K562 (cell line): ENCODE measurements around the gene STYXL1. TPM values are rescaled to one million over a fixed set of nuclear protein-coding genes. Genes with fewer than 3 reads are reported as not detected.

Experiments
- ATAC-seq: fragments of 200-7000 bp; cut with Tn5 transposase; 3 replicates; pipeline ENCODE4 v1.9.1; 2020; ENCODE audit warnings: moderate library complexity
- Bru-seq: library from RNA; stranded (reverse); fragments of 400-500 nt; gene quantifications from one replicate; lab custom pipeline; 2021; lab: Mats Ljungman, UMichigan
- BruChase-seq, 2 experiments: library from RNA; stranded (reverse); fragments of 400-500 nt; gene quantifications; one replicate each; lab custom pipeline; 2021; lab: Mats Ljungman, UMichigan
- BruUV-seq: library from RNA; stranded (reverse); fragments of 400-500 nt; replicated peaks from 2 replicates; lab custom pipeline; 2021; lab: Mats Ljungman, UMichigan
- CTCF ChIA-PET: fragments of 300-600 bp; formaldehyde crosslinking; extraction: SDS; loops from one replicate; lab custom pipeline; 2021; ENCODE audit warnings: low intra/inter-chr PET ratio; lab: Yijun Ruan, JAX
- POLR2A ChIA-PET: fragments of 300-600, 350-650 bp; sonication (Branson Sonifier 250); formaldehyde crosslinking; extraction: SDS; loops from one replicate; lab custom pipeline; 2021; ENCODE audit warnings: antibody characterized with exemption, inconsistent platforms; lab: Yijun Ruan, JAX
- DNase-seq, 4 experiments: peaks; one replicate each; pipeline versions ENCODE4 v3.0.0 to v3.0.0-alpha.2; 2011 to 2018; ENCODE audit warnings: low spot score in 3 of 4, mixed read lengths in 3 of 4; ENCODE audit errors: extremely low read depth in 1 of 4
- FAIRE-seq: peaks from 2 replicates; lab custom pipeline; 2011; peaks lifted over from hg19 to GRCh38; lab: Jason Lieb, UNC
- H2AFZ ChIP-seq: 2 replicates; pipeline ENCODE4 v1.6.0; 2011; ENCODE audit warnings: low read depth, low read length, control low read depth, inconsistent platforms
- H3K27ac ChIP-seq: fragments of 200-600 bp; 3 replicates; pipeline ENCODE4 v1.8.0; 2011; ENCODE audit warnings: low read depth, mild to moderate bottlenecking, control low read depth, inconsistent platforms, low read length, moderate library complexity, mixed read lengths; ENCODE audit errors: extremely low read depth
- H3K27me3 ChIP-seq, 2 experiments: fragments of 300-600 bp in 1 of 2; 2 replicates in 1 of 2; 3 replicates in 1 of 2; pipeline versions ENCODE4 v1.6.0 to v1.8.0; 2011; ENCODE audit warnings: inconsistent platforms in 2 of 2, low read length in 2 of 2, mild to moderate bottlenecking in 1 of 2, mixed read lengths in 1 of 2, moderate library complexity in 1 of 2; ENCODE audit not compliant: control insufficient read depth in 2 of 2, insufficient read depth in 2 of 2
- H3K36me3 ChIP-seq: fragments of 300-600 bp; 3 replicates; pipeline ENCODE4 v1.8.0; 2011; ENCODE audit warnings: mild to moderate bottlenecking, low read length, inconsistent platforms; ENCODE audit not compliant: control insufficient read depth, insufficient read depth
- H3K4me1 ChIP-seq, 2 experiments: fragments of 200-600 bp in 1 of 2; replicated peaks in 1 of 2; 2 replicates in 1 of 2; 3 replicates in 1 of 2; pipeline versions ENCODE4 v1.5.1 to v1.8.0; 2011; ENCODE audit warnings: inconsistent platforms in 2 of 2, low read length in 2 of 2, mild to moderate bottlenecking in 1 of 2, mixed read lengths in 1 of 2, moderate library complexity in 1 of 2; ENCODE audit not compliant: control insufficient read depth in 2 of 2, insufficient read depth in 2 of 2
- H3K4me2 ChIP-seq: 2 replicates; pipeline ENCODE4 v1.6.1; 2011; ENCODE audit warnings: low read length, control low read depth, inconsistent platforms, mixed read lengths; ENCODE audit not compliant: insufficient read depth
- H3K4me3 ChIP-seq: fragments of 200-600 bp; sonication (generic), shearing (Covaris generic); 2 replicates; pipeline ENCODE4 v1.5.1; 2016; ENCODE audit warnings: control low read depth, inconsistent platforms
- H3K79me2 ChIP-seq: fragments of 200-600 bp; 3 replicates; pipeline ENCODE4 v1.8.0; 2011; ENCODE audit warnings: low read length, inconsistent platforms; ENCODE audit not compliant: control insufficient read depth, insufficient read depth
- H3K9ac ChIP-seq, 2 experiments: 2 replicates each; pipeline versions ENCODE4 v1.6.0 to v1.6.1; 2011; ENCODE audit warnings: low read depth in 2 of 2, low read length in 2 of 2, control low read depth in 1 of 2, inconsistent platforms in 1 of 2, mild to moderate bottlenecking in 1 of 2, mixed read lengths in 1 of 2; ENCODE audit not compliant: insufficient read depth in 1 of 2
- H3K9me1 ChIP-seq: one replicate; pipeline ENCODE4 v1.6.0; 2011; ENCODE audit warnings: inconsistent platforms, mild to moderate bottlenecking, low read length, moderate library complexity; ENCODE audit not compliant: control insufficient read depth, insufficient read depth
- H3K9me3 ChIP-seq: replicated peaks from 2 replicates; pipeline ENCODE4 v1.5.1; 2011; ENCODE audit warnings: low read depth, low read length, inconsistent platforms; ENCODE audit not compliant: control insufficient read depth, insufficient read depth
- H4K20me1 ChIP-seq: replicated peaks from 2 replicates; pipeline ENCODE4 v1.6.1; 2011; ENCODE audit warnings: low read length, inconsistent platforms, mixed read lengths; ENCODE audit not compliant: control insufficient read depth, insufficient read depth
- ADNP ChIP-seq: fragments of 200-800 bp; sonication (Bioruptor generic); IDR thresholded peaks from 2 replicates; pipeline ENCODE4 v1.6.1; 2016; ENCODE audit warnings: missing genetic modification characterization, missing compliant biosample characterization
- CBX2 ChIP-seq: fragments of 200-600 bp; sonication (generic); IDR thresholded peaks from one replicate; pipeline ENCODE4 v1.6.1; 2012; ENCODE audit warnings: mild to moderate bottlenecking, low read length, inconsistent platforms; ENCODE audit not compliant: insufficient read depth, poor library complexity, severe bottlenecking
- CBX8 ChIP-seq: fragments of 200-600 bp; sonication (generic); IDR thresholded peaks from 2 replicates; pipeline ENCODE4 v1.6.1; 2012; ENCODE audit warnings: borderline replicate concordance, mixed run types, low read depth, mild to moderate bottlenecking, moderate library complexity, mixed read lengths, low read length, control low read depth, inconsistent platforms; ENCODE audit not compliant: poor library complexity, severe bottlenecking; ENCODE audit errors: extremely low read depth
- ETV5 ChIP-seq: sonication (generic); formaldehyde crosslinking; IDR thresholded peaks from 2 replicates; pipeline ENCODE4 v1.4.0; 2020; ENCODE audit warnings: low read depth, mild to moderate bottlenecking, missing genetic modification reagents
- FOXO4 ChIP-seq: fragments of 450-650 bp; formaldehyde crosslinking; IDR thresholded peaks from 2 replicates; pipeline ENCODE4 v1.4.0; 2020; ENCODE audit warnings: mild to moderate bottlenecking, moderate library complexity
- NONO ChIP-seq, 2 experiments: fragments of 200-400 bp in 1 of 2; fragments of 450-650 bp in 1 of 2; formaldehyde crosslinking in 1 of 2; IDR thresholded peaks; 2 replicates each; pipeline ENCODE4 v1.6.1; 2017; ENCODE audit warnings: low read depth in 2 of 2, mild to moderate bottlenecking in 2 of 2, moderate library complexity in 2 of 2, low read length in 1 of 2
- YBX1 ChIP-seq: fragments of 450-650 bp; IDR thresholded peaks from 2 replicates; pipeline ENCODE4 v1.7.1; 2016; ENCODE audit warnings: mild to moderate bottlenecking
- ZNF644 ChIP-seq: fragments of 200-800 bp; sonication (Bioruptor generic); IDR thresholded peaks from 2 replicates; pipeline ENCODE4 v1.6.1; 2016; ENCODE audit warnings: low read depth, missing genetic modification characterization, missing compliant biosample characterization
- WGBS: fragments of 100-300 bp; shearing (Covaris generic); methylation state at CpG from one replicate; pipeline ENCODE4 v1.1.6; 2016; ENCODE audit warnings: low coverage, mixed read lengths; ENCODE audit not compliant: insufficient coverage; ENCODE audit errors: missing lambda C conversion rate; 5-methylcytosine and 5-hydroxymethylcytosine counted together
- in situ Hi-C: fragments of 300-500 bp; cut with MboI; formaldehyde crosslinking; loops from 4 replicates; pipeline ENCODE4 v1.15.0; 2018; ENCODE audit warnings: inconsistent platforms, mixed read lengths
- intact Hi-C: fragments of 100-400 bp; cut with micrococcal nuclease; formaldehyde crosslinking; loops from 2 replicates; pipeline ENCODE4 v1.14.2; 2022
- long read RNA-seq, 3 experiments: library from polyadenylated mRNA in 2 of 3; library from RNA in 1 of 3; unstranded in 2 of 3; stranded (forward) in 1 of 3; transcript quantifications; one replicate each; pipeline ENCODE4 v2.0.0, GENCODE V29; 2019 to 2022
- polyA minus RNA-seq, 3 experiments: library from RNA; depleted of rRNA, polyadenylated mRNA; stranded (reverse); fragments of >200 nt; gene quantifications; 2 replicates each; pipeline ENCODE4 v1.2.3, GENCODE V29; 2011
- polyA plus RNA-seq, 8 experiments: library from polyadenylated mRNA; depleted of rRNA in 4 of 8; stranded (reverse) in 5 of 8; unstranded in 3 of 8; fragments of >200 nt; fragmentation: Nextera tagmentation in 2 of 8; fragmentation: Illumina TruSeq in 1 of 8; extraction: Ambion mirVana in 2 of 8; extraction: Trizol in 1 of 8; gene quantifications; 2 replicates each; pipeline versions ENCODE4 v1.2.1 to v1.2.3, GENCODE V29; 2011 to 2014; ENCODE audit warnings: inconsistent platforms in 1 of 8, missing spikeins in 1 of 8
- total RNA-seq, 7 experiments: library from RNA; depleted of rRNA in 6 of 7; stranded (reverse); fragments of >200 nt in 6 of 7; fragmentation: Illumina TruSeq in 2 of 7; extraction: Trizol in 2 of 7; gene quantifications; 2 replicates each; pipeline versions ENCODE4 v1.2.1 to v1.2.3, GENCODE V29; 2011 to 2021; ENCODE audit warnings: low replicate concordance in 1 of 7

STYXL1 gene
- total RNA-seq (2011; cell fraction: chromatin; rRNA removed; ENCODE audit: low replicate concordance): 44.2 and 67.1 TPM in 2 replicates
- 24.7 and 30.0 TPM in 2 replicates for total RNA-seq (2011; cell fraction: nucleolus; rRNA removed)
- total RNA-seq (2011; cell fraction: nucleoplasm; rRNA removed): 32.7 and 33.7 TPM in 2 replicates
- 43.2 and 60.0 TPM in 2 replicates for total RNA-seq (2014; rRNA removed)
- total RNA-seq (2014; rRNA removed; fragmentation: Illumina TruSeq; extraction: Trizol): 57.2 and 59.2 TPM in 2 replicates
- total RNA-seq (2015; rRNA removed; fragmentation: Illumina TruSeq; extraction: Trizol): 44.8 and 54.9 TPM in 2 replicates
- total RNA-seq (2021): 44.3 and 50.0 TPM in 2 replicates
- 56.6 and 97.2 TPM in 2 replicates for polyA plus RNA-seq (2011; rRNA removed)
- polyA plus RNA-seq (2011; cell fraction: cytosol; rRNA removed): 86.0 and 101 TPM in 2 replicates
- polyA plus RNA-seq (2011; cell fraction: nucleus; rRNA removed): 42.8 and 52.4 TPM in 2 replicates
- polyA plus RNA-seq (2012): 57.5 and 77.9 TPM in 2 replicates
- 72.2 and 82.7 TPM in 2 replicates for polyA plus RNA-seq (2014; fragmentation: Illumina TruSeq; extraction: Trizol)
- polyA plus RNA-seq (2014; fragmentation: Nextera tagmentation; extraction: Ambion mirVana): 10 to 100 TPM; 36.5 to 49.7 TPM
- polyA plus RNA-seq (2014; rRNA removed): 49.9 and 67.4 TPM in 2 replicates
- polyA minus RNA-seq (2011; rRNA and poly(A)+ RNA removed): 34.7 and 51.8 TPM in 2 replicates
- polyA minus RNA-seq (2011; cell fraction: cytosol; rRNA and poly(A)+ RNA removed): 15.0 and 17.0 TPM in 2 replicates
- polyA minus RNA-seq (2011; cell fraction: nucleus; rRNA and poly(A)+ RNA removed): 10.6 and 12.0 TPM in 2 replicates
- Bru-seq, nascent RNA: percentile 65 among the genes with signal in this experiment
- percentile 64 among the genes with signal in this experiment for BruChase-seq, experiment 1, labeled RNA remaining after a 2-hour chase
- percentile 60 among the genes with signal in this experiment for BruChase-seq, experiment 2, labeled RNA remaining after a 6-hour chase
- long read RNA-seq, experiment 1, transcript STYXL1-206 (9 exons, 1,147 nt): major isoform, 6 of 13 reads
- long read RNA-seq, experiment 1, partial matches to known transcripts: 5 of 13 reads
- long read RNA-seq, experiment 1, other reads (novel, unspliced or antisense): 2 of 13 reads
- long read RNA-seq, experiment 2, transcript STYXL1-203 (9 exons, 1,374 nt): minor isoform, 5 of 58 reads
- long read RNA-seq, experiment 2, transcript STYXL1-206 (9 exons, 1,147 nt): major isoform, 9 of 58 reads
- long read RNA-seq, experiment 2, transcript STYXL1-201 (9 exons, 1,415 nt): minor isoform, 5 of 58 reads
- long read RNA-seq, experiment 2, partial matches to known transcripts: 3 of 58 reads
- long read RNA-seq, experiment 2, other reads (novel, unspliced or antisense): 35 of 58 reads
- long read RNA-seq, experiment 3, transcript STYXL1-203 (9 exons, 1,374 nt): minor isoform, 5 of 45 reads
- long read RNA-seq, experiment 3, transcript STYXL1-206 (9 exons, 1,147 nt): major isoform, 7 of 45 reads
- long read RNA-seq, experiment 3, partial matches to known transcripts: 2 of 45 reads
- long read RNA-seq, experiment 3, other reads (novel, unspliced or antisense): 28 of 45 reads

- peaks cover 51% of the 10 kb centered on the region for H3K36me3 ChIP-seq
- CTCF ChIA-PET: interaction anchor here (1.1 kb wide), 1 partner anchor 215 kb away, joined by 3 read pairs; no protein-coding TSS in a partner anchor
- H3K79me2 ChIP-seq: peaks cover 87% of the 10 kb centered on the region
- peak within 1 kb of the TSS; percentile 99 for H3K4me2 ChIP-seq
- H3K9me3 ChIP-seq: no peaks in the 10 kb centered on the region
- DNase-seq (peak; percentile 96 to 99 (median 96)), FAIRE-seq (peak; percentile 85), ATAC-seq (peak; percentile 96)
- peak within 1 kb of the TSS; percentile 96 to 98 for H3K9ac ChIP-seq
- H3K27me3 ChIP-seq: no peaks in the 10 kb centered on the region
- H2AFZ ChIP-seq: peak within 1 kb of the TSS; percentile 89
- H3K4me1 ChIP-seq: peaks cover 29 to 32% of the 10 kb centered on the region in 2 experiments
- BruUV-seq: TSS peak; percentile 56
- H3K4me3 ChIP-seq: peak within 1 kb of the TSS; percentile 87
- H3K9me1 ChIP-seq: peaks cover 6% of the 10 kb centered on the region
- H3K27ac ChIP-seq: peak within 1 kb of the TSS; percentile 93
- H4K20me1 ChIP-seq: peaks cover 34% of the 10 kb centered on the region
- intact Hi-C loops (no loop called here), in situ Hi-C loops (no loop called here)
- POLR2A ChIA-PET: interaction anchor here (0.6 to 2.4 kb wide), 15 partner anchors 9 to 1888 kb away, joined by 3 to 30 read pairs (median 4); partner anchors contain the start of gene TMEM120A
- under 1% methylated on average over 53 of the region's 58 CpGs for WGBS
- TF ChIP-seq NONO (IDR thresholded peaks at IDR 0.05; ENCODE audit: low read depth in 2 of 2, low read length in 1 of 2) (peak in 1 of 2 experiments; percentile 73; a peak in 2 of 4 replicates), ETV5 (CRISPR knock-in tag) (peak; percentile 93), ADNP (tag) (no peak), FOXO4 (CRISPR knock-in tag) (0 out of 2 replicates have a peak, but pooled peaks have one; percentile 70), ZNF644 (no peak), YBX1 (no peak), CBX8 (no peak), CBX2 (no peak)
Measured at GRCh38 chr7:76047811-76048667, at the start of gene STYXL1, which contains the start of gene MDH2. Gene STYXL1 (minus strand): TSS chr7:76048000. CDS start chr7:76030523, 17,477 bp downstream. Gene MDH2 (plus strand): TSS chr7:76048106. CDS start chr7:76048161, 55 bp downstream.
